ENCODE data around the gene RGS6.

Gene RGS6

GRCh38 chr14:72599579-72600470, 667.6 kb downstream of the RGS6 start:
- peaks cover 49% of the 10 kb centered on the region for H3K27me3 ChIP-seq
- TF ChIP-seq, protein P1, sequence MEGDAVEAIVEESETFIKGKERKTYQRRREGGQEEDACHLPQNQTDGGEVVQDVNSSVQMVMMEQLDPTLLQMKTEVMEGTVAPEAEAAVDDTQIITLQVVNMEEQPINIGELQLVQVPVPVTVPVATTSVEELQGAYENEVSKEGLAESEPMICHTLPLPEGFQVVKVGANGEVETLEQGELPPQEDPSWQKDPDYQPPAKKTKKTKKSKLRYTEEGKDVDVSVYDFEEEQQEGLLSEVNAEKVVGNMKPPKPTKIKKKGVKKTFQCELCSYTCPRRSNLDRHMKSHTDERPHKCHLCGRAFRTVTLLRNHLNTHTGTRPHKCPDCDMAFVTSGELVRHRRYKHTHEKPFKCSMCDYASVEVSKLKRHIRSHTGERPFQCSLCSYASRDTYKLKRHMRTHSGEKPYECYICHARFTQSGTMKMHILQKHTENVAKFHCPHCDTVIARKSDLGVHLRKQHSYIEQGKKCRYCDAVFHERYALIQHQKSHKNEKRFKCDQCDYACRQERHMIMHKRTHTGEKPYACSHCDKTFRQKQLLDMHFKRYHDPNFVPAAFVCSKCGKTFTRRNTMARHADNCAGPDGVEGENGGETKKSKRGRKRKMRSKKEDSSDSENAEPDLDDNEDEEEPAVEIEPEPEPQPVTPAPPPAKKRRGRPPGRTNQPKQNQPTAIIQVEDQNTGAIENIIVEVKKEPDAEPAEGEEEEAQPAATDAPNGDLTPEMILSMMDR (IDR thresholded peaks at IDR 0.05): no peak

GRCh38 chr14:72600551-72601330, 668.5 kb downstream of the RGS6 start:
- TF ChIP-seq, protein P1 (IDR thresholded peaks at IDR 0.05): no peak
- Histone ChIP-seq H3K4me3 (ENCODE audit: low read depth in 1 of 2, low read length in 1 of 2) (no peak overlapping the region), H3K9me3 (no peaks in the 10 kb centered on the region), H3K27me3 (peaks cover 40% of the 10 kb centered on the region), H3K36me3 (no peaks in the 10 kb centered on the region), H3K4me1 (ENCODE audit: control insufficient read depth in 1 of 2, insufficient read depth in 1 of 2, low read depth in 1 of 2, low read length in 1 of 2) (no peaks in the 10 kb centered on the region), H3K27ac (no peak overlapping the region)

More at GRCh38 chr14:72599579-72600470, 667.6 kb downstream of the RGS6 start:
- no peak overlapping the region for H3K4me3 ChIP-seq (ENCODE audit: low read depth in 1 of 2, low read length in 1 of 2)
- no peaks in the 10 kb centered on the region for H3K9me3 ChIP-seq
- H3K4me1 ChIP-seq (ENCODE audit: control insufficient read depth in 1 of 2, insufficient read depth in 1 of 2, low read depth in 1 of 2, low read length in 1 of 2): no peaks in the 10 kb centered on the region
- no peak overlapping the region for H3K27ac ChIP-seq
- H3K36me3 ChIP-seq: no peaks in the 10 kb centered on the region

DNA sequence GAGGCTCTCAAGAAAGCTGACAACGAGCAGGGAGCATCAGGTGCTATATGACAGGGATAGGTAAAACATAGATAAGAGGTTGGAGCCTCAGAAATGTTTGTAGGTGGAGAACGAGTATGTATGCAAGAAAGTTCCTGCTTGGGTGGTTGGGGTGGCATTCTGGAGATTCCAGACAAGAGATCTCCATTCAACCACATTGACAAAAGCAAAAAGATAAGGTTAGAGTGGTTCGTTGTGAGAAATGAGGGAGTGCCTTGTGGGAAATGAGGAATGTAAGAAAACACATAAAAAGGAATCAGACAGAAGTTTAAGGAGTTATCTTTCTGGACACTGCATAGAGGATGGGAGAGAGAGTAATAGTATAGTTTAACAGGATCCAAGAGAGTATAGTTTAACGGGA, 671.4 kb downstream of the RGS6 start:
- peaks cover 30% of the 10 kb centered on the region for H3K27me3 ChIP-seq

DNA sequence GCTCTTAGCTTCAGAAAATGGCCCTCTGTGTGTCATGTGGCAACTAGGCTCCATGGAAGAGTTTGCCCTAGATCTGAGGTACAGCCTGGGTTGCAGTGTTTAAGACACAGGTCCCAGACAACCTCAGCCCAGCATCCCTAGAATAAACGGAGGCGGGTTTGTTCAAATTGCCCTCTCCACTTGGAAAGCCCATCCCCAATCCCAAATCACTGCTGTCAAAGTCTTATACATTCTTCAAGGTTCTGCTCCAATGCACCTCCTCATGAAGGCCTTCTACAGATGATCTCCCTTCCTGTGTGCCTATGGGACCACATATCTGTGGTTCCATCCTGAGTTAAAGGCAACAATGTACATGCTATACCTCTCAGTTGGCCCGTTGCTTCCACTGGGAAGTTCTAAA, 671.9 kb downstream of the RGS6 start:
- H3K27ac ChIP-seq: no peak overlapping the region
- peaks cover 26% of the 10 kb centered on the region for H3K27me3 ChIP-seq
- no peaks in the 10 kb centered on the region for H3K4me1 ChIP-seq (ENCODE audit: control insufficient read depth in 1 of 2, insufficient read depth in 1 of 2, low read depth in 1 of 2, low read length in 1 of 2)
- TF ChIP-seq, protein P1 (IDR thresholded peaks at IDR 0.05): no peak
- no peaks in the 10 kb centered on the region for H3K9me3 ChIP-seq
- H3K4me3 ChIP-seq (ENCODE audit: low read depth in 1 of 2, low read length in 1 of 2): no peak overlapping the region
- no peaks in the 10 kb centered on the region for H3K36me3 ChIP-seq

More for the DNA sequence above, 671.4 kb downstream of the RGS6 start:
- H3K27ac ChIP-seq: no peak overlapping the region
- TF ChIP-seq, protein P1 (IDR thresholded peaks at IDR 0.05): no peak
- H3K36me3 ChIP-seq: no peaks in the 10 kb centered on the region
- H3K4me1 ChIP-seq (ENCODE audit: control insufficient read depth in 1 of 2, insufficient read depth in 1 of 2, low read depth in 1 of 2, low read length in 1 of 2): no peaks in the 10 kb centered on the region
- H3K4me3 ChIP-seq (ENCODE audit: low read depth in 1 of 2, low read length in 1 of 2): no peak overlapping the region
- H3K9me3 ChIP-seq: no peaks in the 10 kb centered on the region

- peaks cover 17% of the 10 kb centered on the region for H3K27me3 ChIP-seq
- H3K4me1 ChIP-seq (ENCODE audit: control insufficient read depth in 1 of 2, insufficient read depth in 1 of 2, low read depth in 1 of 2, low read length in 1 of 2): no peaks in the 10 kb centered on the region
Measured at GRCh38 chr14:72605096-72605920, 673.1 kb downstream of the RGS6 start.

More at GRCh38 chr14:72605096-72605920, 673.1 kb downstream of the RGS6 start:
- no peaks in the 10 kb centered on the region for H3K9me3 ChIP-seq
- H3K27ac ChIP-seq: no peak overlapping the region
- H3K36me3 ChIP-seq: no peaks in the 10 kb centered on the region
- TF ChIP-seq, protein P1 (IDR thresholded peaks at IDR 0.05): no peak
- H3K4me3 ChIP-seq (ENCODE audit: low read depth in 1 of 2, low read length in 1 of 2): no peak overlapping the region

All from neutrophil (primary cell).